GM19324 (cell line): Measurements from ENCODE around the gene COL4A2.

Experiments used
- ATAC-seq: cut with Tn5 transposase; IDR thresholded peaks from one replicate; pipeline ENCODE4 v1.9.1; 2021; ENCODE audit warnings: mild to moderate bottlenecking, moderate library complexity; ENCODE audit not compliant: unreplicated experiment, low FRiP score

The COL4A2 gene

GRCh38 chr13:110289174-110289573 is 17.9 kb upstream of the COL4A2 start:
- ATAC-seq: no peak

- ATAC-seq: no peak
Observed at GRCh38 chr13:110289661-110290060, 17.4 kb upstream of the COL4A2 start.

GRCh38 chr13:110290153-110290552 is 16.9 kb upstream of the COL4A2 start:
- no peak for ATAC-seq

DNA sequence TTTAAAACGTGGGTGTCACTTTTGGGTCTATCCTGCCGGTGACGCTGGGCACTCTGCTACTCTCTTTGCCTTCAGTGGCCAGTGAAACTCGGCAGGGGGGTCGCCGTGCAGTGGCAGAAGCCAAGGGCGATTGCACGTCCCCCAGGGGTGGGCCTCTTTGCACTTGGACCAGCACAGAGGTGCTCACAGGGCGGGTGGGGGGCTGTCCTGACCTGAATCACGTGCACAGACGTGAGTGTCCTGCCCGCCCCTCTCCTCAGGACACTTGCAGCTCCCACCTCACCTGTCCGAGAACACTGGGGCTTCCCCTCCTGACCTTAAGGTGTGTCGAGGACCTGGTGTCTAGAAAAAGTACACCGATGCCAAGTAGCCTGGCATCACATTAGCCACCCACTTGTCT is 16.3 kb upstream of the COL4A2 start:
- ATAC-seq: no peak

GRCh38 chr13:110291286-110291685 is 15.8 kb upstream of the COL4A2 start:
- ATAC-seq: no peak

DNA sequence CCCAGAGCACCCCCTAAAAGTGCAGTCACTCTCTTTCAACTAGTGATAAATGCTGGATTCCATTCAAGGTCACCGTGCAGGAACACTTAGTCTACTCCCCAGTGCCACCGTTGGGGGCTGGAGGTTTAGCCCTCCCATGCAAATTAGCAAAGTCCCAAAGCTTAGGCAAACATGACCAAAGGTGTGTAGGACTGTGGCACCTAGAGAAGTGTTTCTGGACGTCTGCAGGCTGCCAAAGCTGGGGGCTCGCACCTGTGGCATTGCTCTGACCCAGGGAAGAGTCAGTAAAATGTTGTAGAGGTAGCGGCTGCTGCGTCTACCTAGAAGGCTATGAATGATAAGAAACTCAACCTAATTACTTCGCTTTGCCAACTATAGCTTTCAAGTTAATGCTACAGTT is 14.0 kb upstream of the COL4A2 start:
- ATAC-seq: no peak

- no peak for ATAC-seq
Observed at GRCh38 chr13:110293649-110294048, 13.4 kb upstream of the COL4A2 start.

- no peak for ATAC-seq
Observed at GRCh38 chr13:110294146-110294545, 12.9 kb upstream of the COL4A2 start.

GRCh38 chr13:110294622-110295021 is 12.5 kb upstream of the COL4A2 start:
- no peak for ATAC-seq

DNA sequence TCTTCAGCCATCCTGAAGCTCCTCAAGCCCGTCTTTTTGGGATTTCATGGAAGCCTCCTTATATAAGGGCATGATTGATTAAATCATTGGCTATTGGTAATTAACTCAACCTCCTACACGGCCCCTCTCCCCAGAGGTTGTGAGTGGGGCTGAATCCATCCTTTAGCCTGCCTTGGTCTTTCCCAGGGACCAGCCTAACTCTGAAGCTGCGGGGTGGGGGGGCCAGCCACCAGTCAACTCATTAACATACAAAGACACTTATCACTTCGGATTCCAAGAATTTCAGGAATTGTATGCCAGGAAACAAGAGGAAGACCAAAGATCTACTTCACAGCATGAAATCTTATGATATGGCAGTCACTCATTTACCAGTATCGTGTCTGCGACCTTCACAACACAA is 10.1 kb upstream of the COL4A2 start:
- no peak for ATAC-seq

DNA sequence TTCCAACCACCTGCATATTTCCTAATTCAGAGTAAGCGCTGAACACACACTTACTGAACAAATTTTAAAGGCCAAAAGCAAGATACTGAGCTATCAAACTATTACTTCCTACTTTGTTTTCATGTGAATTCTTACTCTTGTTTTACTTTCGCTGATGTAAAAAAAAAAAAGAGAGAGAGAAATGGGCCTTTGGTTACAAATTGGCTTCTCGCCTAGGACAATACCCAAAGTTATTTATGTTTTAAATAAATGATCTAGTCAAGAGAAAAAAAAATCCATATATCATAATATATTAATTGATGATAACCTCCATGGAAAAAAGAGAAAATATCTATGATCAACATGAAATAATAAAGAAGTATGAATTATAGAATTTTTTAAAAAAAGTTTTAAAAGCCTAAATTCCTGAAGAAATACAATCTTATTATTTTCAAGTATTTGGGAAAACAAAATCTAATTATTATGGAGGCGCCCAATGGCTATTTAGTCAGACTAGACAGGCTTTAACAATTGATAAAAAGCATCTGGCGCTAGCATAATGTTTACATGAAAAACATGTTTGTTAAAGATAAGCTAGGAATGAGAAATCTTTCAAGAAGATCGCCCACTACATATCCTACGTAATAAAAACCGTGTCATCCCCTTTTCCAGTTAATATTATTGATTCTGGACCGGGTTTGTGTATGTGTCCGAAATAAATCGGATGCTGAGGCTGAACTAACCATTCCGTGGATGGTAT is 9.1 kb upstream of the COL4A2 start:
- ATAC-seq: no peak

GRCh38 chr13:110298505-110299282 is 8.4 kb upstream of the COL4A2 start:
- ATAC-seq: no peak

DNA sequence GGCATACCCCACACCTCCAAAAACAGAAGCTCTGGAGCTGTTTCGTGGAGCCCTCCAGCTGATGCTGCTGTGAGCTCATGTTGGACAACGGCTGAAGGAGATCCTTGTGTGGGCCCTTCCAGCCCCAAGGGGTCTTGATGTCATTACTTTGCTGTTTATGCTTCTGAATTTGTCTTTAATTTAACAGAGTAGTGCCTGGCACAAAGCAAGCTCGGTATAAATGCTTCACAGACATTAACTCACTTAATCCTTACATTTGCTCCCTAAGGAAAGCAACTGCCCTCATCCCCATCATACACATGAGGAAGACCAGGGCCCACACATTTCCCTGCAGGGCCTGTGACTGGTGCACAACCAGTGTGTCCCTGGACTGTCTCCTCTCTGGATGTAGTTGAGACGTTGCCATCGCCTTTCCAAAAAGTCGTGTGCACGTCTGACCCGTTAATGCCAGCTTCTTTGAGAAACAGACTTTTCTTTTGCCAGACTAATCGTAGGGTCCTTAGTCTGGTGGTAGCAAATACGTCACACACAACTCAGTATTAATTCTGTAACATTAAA is 7.7 kb upstream of the COL4A2 start:
- ATAC-seq: no peak

- no peak for ATAC-seq
Observed at GRCh38 chr13:110300090-110300815, 6.8 kb upstream of the COL4A2 start.

GRCh38 chr13:110301083-110301482 is 6.0 kb upstream of the COL4A2 start:
- no peak for ATAC-seq

DNA sequence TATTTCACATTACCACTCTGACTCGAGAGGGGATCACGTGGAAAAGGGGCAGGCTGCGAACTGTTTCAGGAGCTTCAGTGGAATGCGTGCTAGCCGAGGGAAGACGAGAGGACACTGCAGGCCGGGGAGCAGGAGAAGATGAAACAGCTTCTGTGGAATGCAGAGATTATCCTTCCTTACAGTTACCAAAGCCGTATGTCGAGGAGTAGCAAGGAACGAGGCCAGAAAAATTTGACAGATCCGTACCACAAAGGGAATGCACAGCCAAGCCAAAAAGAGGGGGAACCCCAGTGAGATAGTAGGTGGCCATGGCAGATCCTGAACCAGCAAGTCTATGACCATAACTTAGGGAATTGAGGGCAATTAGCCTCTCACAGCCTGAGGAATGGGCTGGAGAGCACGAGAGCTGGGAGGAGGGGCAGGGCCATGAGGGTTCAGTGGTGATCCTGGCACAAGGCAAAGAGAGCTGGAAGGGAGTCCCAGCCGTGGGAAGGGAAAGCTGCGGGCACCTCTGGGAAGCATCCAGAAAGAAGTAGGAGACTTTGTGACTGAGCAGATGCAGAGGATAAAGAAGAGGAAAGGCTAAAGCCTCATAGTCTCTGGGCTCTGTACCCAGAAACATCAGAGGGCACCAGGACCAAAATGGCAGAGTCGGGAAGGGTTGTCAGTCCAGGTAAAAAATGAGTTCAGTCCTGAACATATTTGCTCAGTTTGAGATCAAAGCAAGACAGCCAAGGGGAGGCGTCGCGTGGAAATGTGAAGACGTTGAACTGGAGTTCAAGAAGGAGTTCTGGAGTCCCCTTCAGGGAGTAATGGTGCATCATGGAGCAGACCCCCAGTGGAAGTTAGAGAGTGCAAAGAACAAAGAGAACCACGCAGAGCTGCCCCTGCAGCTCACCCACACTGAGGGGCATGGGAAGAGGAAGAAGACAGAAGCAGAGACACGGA is 5.2 kb upstream of the COL4A2 start:
- no peak for ATAC-seq

- ATAC-seq: no peak
Observed at GRCh38 chr13:110302997-110303396, 4.1 kb upstream of the COL4A2 start.

DNA sequence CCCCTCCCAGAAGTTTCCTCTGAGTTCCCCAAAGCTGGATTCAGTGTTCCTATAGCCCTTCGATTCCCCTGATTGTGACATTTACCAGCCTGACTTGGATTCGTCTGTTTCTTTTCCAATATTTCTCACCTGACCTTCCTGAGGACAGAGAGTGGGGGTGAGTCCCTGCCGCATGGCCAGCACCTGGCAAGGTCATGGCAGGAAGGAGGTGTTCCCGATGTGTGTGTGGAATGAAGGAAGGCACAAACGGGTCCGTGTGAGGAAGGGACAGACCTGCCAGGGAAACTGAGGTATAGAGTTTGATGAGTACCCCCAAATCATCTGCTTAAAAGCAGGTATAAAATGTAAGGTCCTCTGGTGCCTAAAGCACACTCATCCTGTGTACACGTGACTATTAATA is 3.4 kb upstream of the COL4A2 start:
- no peak for ATAC-seq

GRCh38 chr13:110304256-110304655 is 2.8 kb upstream of the COL4A2 start:
- no peak for ATAC-seq

DNA sequence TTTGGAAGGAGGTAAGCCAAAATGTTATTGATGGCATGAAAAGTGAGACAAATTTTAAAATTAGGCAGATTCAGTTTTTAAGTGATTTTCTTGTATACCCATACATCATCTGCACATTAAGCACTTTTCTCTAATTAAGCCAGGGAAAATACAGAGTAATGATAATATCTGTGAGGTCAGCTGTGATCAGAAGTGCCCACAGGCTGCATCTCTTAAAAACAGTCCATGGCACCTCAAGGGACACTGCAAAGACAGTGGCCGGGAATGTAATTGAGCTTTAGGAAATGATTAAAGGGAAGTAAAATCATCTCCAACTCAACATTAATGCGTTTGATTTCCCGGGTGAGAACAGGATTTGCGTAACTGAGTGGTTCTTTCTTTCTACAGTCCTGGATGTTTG is 2.1 kb upstream of the COL4A2 start:
- ATAC-seq: no peak
